Retinal pigment epithelial cell (primary cell): ENCODE measurements around the gene GSTT4.

Experiments used
- DNase-seq: peaks from one replicate; pipeline ENCODE4 v3.0.0-alpha.2; 2010; ENCODE audit warnings: low read depth
- H3K4me3 ChIP-seq: 2 replicates; pipeline ENCODE4 v1.5.1; 2011; ENCODE audit warnings: mild to moderate bottlenecking, low read length, control low read depth, moderate library complexity
- TF ChIP-seq, protein P1 (sequence below): conservative IDR thresholded peaks from 2 replicates; pipeline ENCODE4 v1.5.1; 2011; ENCODE audit warnings: low read depth, low read length, control low read depth, inconsistent platforms

The GSTT4 gene

DNA sequence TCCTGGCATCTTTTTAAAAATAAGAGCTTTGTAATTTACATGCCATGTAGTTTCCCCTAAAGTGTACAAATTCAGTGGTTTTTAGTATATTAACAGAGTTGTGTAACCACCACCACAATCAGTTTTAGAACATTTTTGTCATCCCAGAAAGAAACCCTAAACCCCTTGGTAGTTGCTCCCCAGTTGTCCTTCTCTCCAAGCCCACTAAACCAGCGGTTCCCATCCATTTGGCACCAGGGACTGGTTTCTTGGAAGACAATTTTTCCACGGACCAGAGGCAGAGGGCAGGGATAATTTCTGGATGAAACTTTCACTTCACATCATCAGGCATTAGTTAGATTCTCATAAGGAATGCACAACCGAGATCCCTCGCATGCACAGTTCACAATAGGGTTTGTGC lies 28.5 kb upstream of the GSTT4 start:
- TF ChIP-seq, protein P1, sequence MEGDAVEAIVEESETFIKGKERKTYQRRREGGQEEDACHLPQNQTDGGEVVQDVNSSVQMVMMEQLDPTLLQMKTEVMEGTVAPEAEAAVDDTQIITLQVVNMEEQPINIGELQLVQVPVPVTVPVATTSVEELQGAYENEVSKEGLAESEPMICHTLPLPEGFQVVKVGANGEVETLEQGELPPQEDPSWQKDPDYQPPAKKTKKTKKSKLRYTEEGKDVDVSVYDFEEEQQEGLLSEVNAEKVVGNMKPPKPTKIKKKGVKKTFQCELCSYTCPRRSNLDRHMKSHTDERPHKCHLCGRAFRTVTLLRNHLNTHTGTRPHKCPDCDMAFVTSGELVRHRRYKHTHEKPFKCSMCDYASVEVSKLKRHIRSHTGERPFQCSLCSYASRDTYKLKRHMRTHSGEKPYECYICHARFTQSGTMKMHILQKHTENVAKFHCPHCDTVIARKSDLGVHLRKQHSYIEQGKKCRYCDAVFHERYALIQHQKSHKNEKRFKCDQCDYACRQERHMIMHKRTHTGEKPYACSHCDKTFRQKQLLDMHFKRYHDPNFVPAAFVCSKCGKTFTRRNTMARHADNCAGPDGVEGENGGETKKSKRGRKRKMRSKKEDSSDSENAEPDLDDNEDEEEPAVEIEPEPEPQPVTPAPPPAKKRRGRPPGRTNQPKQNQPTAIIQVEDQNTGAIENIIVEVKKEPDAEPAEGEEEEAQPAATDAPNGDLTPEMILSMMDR: no peak
- no peak for DNase-seq
- H3K4me3 ChIP-seq: no peak overlapping the region

DNA sequence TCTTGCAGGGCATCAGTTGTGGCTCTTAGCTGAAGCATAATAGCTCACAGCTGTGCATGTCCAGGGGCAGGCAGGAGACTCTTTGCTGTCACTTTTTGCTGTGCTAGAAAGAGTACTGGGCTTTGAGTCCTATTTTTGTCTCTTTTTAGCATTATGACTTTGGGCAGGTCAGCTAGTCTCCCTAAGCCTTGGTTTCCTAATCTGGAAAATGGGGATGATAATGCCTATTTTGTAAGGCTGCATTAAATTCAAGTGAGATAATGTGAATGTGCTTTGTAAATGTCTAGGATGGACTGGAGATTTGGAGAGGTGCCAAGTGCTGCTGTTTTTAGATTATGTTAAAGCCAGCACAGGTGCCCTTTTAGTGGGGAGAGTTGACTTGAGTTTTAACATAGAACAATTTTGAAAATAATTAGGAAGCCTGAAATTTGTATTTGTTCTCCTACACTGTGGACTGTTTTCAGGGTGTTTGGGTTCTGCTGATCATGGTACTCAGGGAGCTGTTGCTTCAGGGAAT lies 25.0 kb upstream of the GSTT4 start:
- H3K4me3 ChIP-seq: no peak overlapping the region
- no peak for DNase-seq
- TF ChIP-seq, protein P1: no peak

DNA sequence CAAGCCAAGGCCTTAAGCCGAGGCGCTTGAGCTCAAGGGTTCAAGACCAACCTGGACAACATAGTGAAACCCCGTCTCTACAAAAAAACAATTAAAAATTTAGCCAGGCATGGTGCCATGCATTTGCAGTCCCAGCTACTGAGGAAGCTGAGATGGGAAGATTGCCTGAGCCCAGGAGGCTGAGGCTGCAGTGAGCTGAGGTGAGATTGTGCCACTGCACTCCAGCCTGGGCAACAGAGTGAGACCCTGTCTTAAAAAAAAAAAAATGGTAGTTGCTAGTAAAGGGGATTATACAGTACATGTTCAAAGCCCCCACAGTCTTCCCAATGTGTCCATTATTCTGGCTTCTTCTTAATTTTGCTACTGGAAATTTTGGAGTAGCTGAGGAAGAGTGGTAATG lies 24.1 kb upstream of the GSTT4 start:
- TF ChIP-seq, protein P1: no peak
- no peak overlapping the region for H3K4me3 ChIP-seq
- no peak for DNase-seq

DNA sequence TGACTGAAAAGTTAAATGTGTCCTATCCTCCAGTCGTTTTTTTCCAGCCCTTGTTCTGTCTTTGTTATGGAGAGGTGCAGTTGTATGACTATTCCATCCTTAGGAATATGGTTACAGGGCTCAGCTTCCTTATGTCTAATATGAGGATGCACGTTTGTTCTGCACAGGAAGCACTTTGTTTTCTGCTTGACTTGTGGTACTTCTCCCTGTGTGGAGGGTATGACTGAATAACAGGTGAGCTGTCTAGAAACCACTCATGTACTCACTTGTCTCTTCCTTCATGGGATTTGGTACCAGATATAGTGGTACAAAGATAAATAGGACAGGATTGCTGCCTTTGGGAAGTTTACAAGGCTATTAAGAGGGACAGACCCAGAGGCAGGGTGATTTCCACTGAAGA lies 23.3 kb upstream of the GSTT4 start:
- TF ChIP-seq, protein P1: no peak
- no peak for DNase-seq
- H3K4me3 ChIP-seq: no peak overlapping the region

DNA sequence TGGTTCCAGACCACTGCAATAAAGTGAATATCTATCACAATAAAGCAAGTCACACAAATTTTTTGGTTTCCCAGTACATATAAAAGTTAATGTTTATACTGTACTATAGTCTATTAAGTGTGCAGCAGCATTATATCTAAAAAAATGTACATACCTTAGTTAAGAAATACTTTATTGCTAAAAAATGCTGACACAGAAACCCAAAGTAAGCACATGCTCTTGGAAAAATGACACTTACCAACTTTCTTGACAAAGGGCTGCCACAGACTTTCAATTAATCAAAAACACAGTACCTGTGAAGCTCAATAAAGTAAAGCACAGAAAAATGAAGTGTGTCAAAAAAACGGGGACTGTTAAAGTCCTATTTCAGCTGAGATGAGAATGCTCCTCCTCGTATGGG lies 22.7 kb upstream of the GSTT4 start:
- H3K4me3 ChIP-seq: no peak overlapping the region
- TF ChIP-seq, protein P1: no peak
- DNase-seq: no peak

DNA sequence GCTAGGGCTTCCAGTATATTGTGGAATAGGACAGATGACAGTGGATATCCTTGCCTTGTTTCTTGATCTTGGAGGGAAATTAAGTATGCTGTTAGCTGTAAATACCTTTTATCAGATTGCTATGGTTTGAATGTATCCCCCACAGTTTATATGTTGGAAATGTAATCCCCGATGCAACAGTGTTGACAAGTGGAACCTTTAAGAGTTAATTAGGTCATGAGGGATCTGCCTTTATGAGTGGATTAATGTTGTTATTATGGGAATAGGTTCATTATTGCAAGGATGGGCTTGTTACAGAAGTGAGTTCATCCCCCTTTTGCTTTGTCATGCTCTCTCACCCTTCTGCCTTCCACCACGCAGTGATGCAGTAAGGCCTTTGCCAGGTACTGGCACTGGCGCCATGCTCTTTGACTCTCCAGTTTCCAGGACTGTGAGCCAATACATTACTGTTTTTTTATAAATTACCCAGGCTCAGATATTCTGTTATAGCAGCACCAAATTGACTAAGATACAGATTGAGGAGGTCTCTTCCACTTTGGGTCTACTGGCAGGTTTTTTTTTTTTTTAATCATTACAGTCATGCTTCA lies 22.2 kb upstream of the GSTT4 start:
- DNase-seq: no peak
- H3K4me3 ChIP-seq: no peak overlapping the region
- TF ChIP-seq, protein P1: no peak

DNA sequence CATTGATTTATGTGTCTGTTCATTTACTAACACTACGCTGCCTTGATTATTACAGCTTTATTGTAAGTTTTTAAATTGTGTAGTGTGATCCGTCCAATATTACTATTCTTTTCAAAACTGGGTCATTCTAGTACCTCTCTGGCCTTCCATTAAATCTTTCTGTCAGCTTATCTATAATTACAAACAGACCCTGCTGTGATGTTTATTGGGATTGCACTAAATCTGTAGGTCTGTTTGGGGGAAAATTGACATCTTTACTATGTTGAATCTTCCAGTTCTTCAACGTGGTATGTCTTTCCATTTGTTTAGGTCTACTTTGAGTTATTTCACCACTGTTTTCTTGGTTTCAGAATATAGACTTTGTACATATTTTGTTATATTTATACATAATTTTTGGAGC lies 21.5 kb upstream of the GSTT4 start:
- no peak overlapping the region for H3K4me3 ChIP-seq
- no peak for DNase-seq
- TF ChIP-seq, protein P1: no peak
